Memory B cell (primary cell): Measurements from ENCODE around the gene SREK1IP1.

Experiments
- ATAC-seq: fragments of 150-1000 bp; cut with Tn5 transposase; 2 replicates; pipeline ENCODE4 v1.10.0; 2021; ENCODE audit warnings: low read depth, mild to moderate bottlenecking, moderate library complexity
- DNase-seq, 2 donors: peaks; one replicate each; pipeline ENCODE4 v3.0.0; 2022; ENCODE audit warnings: low spot score in 2 of 2
- H3K27ac Mint-ChIP-seq: one replicate; pipeline ENCODE4 v1.8.0; 2022; ENCODE audit warnings: mild to moderate bottlenecking, moderate library complexity, mixed read lengths
- H3K27me3 Mint-ChIP-seq: one replicate; pipeline ENCODE4 v1.8.0; 2022; ENCODE audit warnings: mixed read lengths
- H3K36me3 Mint-ChIP-seq: one replicate; pipeline ENCODE4 v1.8.0; 2022; ENCODE audit warnings: mild to moderate bottlenecking, mixed read lengths
- H3K4me1 Mint-ChIP-seq: one replicate; pipeline ENCODE4 v1.8.0; 2022; ENCODE audit warnings: mixed read lengths
- H3K4me3 Mint-ChIP-seq: one replicate; pipeline ENCODE4 v1.8.0; 2022; ENCODE audit warnings: mild to moderate bottlenecking, moderate library complexity, mixed read lengths
- H3K9me3 Mint-ChIP-seq: one replicate; pipeline ENCODE4 v1.8.0; 2022; ENCODE audit warnings: mixed read lengths

SREK1IP1 gene

DNA sequence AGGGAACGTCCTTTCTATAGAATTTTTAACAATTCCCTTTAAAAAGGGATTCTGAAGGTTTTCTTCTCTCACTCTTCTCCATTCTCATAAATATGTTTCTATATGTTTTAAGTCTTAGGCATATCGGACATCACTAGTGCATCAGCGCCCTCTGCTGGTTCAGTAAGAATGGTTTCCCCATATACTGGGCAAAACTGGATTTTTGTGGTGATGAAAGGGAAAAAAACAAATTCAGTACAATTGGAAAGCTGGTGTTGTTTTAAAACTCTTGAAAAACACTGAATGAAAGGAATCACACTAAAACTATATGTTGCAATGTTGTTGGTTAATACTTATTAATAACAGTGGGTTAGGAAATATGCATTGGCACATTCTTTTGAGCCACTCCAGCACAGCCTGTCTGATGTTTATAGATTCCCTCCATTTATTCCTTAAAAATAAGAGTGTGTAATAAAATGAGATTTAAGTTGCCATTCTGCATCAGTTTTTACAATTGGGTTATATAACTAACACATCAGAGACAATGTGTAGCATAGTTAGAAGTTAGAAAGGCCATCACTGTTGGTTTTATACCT, 16.0 kb upstream of the SREK1IP1 start:
- Mint-ChIP-seq H3K4me1 (peaks cover 5% of the 10 kb centered on the region), H3K36me3 (peaks cover 18% of the 10 kb centered on the region), H3K4me3 (no peak overlapping the region), H3K27ac (no peak overlapping the region), H3K27me3 (no peaks in the 10 kb centered on the region), H3K9me3 (no peaks in the 10 kb centered on the region)
- DNase-seq (peak; percentile 59 to 62), ATAC-seq (peak; percentile 82)

DNA sequence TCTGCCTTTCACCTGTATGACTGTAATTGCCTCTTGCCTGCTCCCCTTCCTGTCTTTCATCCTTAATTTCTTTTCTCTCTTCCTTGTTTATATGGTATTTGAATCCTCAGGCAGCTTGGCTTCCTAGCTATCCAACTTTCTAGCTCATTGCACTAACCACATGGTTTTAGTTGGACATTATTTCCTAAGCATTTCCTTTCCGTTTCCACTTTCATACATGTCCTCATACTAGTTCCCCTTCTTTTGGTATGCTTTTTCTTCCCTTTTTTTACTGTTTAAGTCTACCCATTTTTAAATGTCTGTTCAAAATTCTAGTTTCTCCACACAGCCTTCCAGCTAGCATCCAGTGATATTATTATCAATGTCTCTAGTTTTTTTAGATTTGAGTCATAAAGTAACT, 6.8 kb upstream of the SREK1IP1 start:
- DNase-seq (no peak), ATAC-seq (no peak)
- H3K4me1 Mint-ChIP-seq, result peaks cover 21% of the 10 kb centered on the region
- no peak overlapping the region for H3K27ac Mint-ChIP-seq
- peaks cover 19% of the 10 kb centered on the region for H3K36me3 Mint-ChIP-seq
- H3K27me3 Mint-ChIP-seq, result no peaks in the 10 kb centered on the region
- no peak overlapping the region for H3K4me3 Mint-ChIP-seq
- no peaks in the 10 kb centered on the region for H3K9me3 Mint-ChIP-seq

DNA sequence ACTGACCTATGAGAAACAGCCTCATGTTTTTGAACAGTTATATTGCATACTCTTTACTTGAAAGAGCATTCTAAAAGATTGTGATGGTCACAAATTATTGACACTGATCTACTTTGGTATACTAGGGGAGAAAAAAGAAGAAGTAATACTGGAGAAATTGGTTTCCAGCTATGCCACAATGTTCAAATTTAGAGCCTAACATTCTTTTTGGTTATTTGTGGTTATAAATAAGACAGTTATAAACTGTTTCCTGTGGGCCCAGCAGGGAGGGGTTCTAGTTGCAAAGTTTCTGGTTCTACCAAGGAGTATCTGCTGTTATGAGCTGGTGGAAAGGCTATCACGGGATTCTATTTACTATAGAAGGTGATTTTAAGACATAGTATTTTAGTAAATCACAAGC, 5.0 kb upstream of the SREK1IP1 start:
- DNase-seq, result no peak
- H3K4me1 Mint-ChIP-seq, result peaks cover 25% of the 10 kb centered on the region
- no peaks in the 10 kb centered on the region for H3K27me3 Mint-ChIP-seq
- peaks cover 12% of the 10 kb centered on the region for H3K36me3 Mint-ChIP-seq
- ATAC-seq, result no peak
- no peak overlapping the region for H3K4me3 Mint-ChIP-seq
- peak overlapping the region; percentile 45 for H3K27ac Mint-ChIP-seq
- H3K9me3 Mint-ChIP-seq, result no peaks in the 10 kb centered on the region

DNA sequence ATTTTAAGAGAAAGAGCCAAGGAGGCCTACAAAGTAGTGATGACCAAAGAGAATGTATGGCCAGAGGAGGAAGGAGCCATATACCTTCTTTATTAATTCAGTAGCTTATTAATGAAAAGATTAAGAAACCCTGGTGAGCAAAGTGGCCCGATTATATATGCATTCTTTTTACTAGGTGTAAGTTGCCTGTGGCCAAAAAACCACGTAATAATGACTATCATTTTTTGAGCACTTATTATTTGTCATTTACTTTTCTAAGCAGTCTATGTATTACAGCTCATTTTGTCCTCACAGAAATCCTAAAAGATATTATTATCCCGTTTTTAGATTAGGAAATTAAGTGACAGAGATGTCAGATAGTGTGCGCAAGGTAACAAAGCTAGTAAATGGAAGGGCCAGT, 3.2 kb upstream of the SREK1IP1 start:
- no peak overlapping the region for H3K27ac Mint-ChIP-seq
- peaks cover 29% of the 10 kb centered on the region for H3K4me1 Mint-ChIP-seq
- no peak overlapping the region for H3K4me3 Mint-ChIP-seq
- no peaks in the 10 kb centered on the region for H3K27me3 Mint-ChIP-seq
- DNase-seq, result no peak
- H3K9me3 Mint-ChIP-seq, result no peaks in the 10 kb centered on the region
- peaks cover 11% of the 10 kb centered on the region for H3K36me3 Mint-ChIP-seq
- no peak for ATAC-seq

DNA sequence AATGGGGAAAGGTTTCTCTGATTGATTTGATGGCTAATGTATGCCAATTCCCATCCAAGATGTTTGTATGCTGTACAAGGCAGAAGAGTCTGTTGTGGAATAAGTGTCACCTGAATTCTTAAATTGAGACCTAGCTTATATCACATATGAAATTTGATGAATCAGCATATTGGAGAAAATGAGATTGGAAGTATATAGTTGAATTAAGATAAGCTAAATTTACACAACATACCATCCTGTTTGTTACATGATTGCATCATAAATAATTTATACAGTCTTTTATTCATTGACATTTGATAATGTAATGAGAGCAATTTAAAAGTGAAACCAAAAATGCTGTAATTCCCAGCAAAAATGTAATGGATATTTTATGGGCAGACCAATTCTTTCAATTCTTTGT, 1.4 kb upstream of the SREK1IP1 start:
- Mint-ChIP-seq H3K27me3 (no peaks in the 10 kb centered on the region), H3K27ac (no peak overlapping the region), H3K4me1 (peaks cover 32% of the 10 kb centered on the region), H3K9me3 (no peaks in the 10 kb centered on the region), H3K4me3 (peak overlapping the region; percentile 97), H3K36me3 (peaks cover 2% of the 10 kb centered on the region)
- ATAC-seq (no peak), DNase-seq (no peak)

GRCh38 chr5:64767959-64768357, 533 bp downstream of the SREK1IP1 start:
- Mint-ChIP-seq H3K9me3 (no peaks in the 10 kb centered on the region), H3K4me3 (peak overlapping the region; percentile 97), H3K4me1 (peaks cover 24% of the 10 kb centered on the region), H3K36me3 (peaks cover 6% of the 10 kb centered on the region), H3K27ac (peak overlapping the region; percentile 95), H3K27me3 (no peaks in the 10 kb centered on the region)
- ATAC-seq, result peak; percentile 1
- no peak for DNase-seq

DNA sequence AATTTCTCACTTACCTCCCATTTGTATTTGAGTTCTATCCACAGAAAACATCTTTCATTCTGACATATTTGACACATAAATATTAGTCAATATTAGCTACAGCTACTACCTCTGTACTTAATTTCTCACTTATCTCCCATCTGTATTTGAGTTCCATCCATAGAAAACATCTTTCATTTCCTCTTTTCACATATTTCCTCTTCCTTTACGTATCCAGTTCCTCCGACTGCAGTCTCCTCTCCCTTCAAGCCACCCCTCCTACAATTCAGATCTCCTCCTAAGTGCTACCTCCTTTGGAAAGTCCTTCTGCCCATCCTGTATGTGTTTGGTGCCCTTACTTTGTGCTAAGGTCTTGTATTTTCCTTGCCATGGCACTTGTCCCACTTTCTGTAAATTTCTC, 1.6 kb downstream of the SREK1IP1 start:
- H3K4me3 Mint-ChIP-seq, result peak overlapping the region; percentile 44
- no peak for ATAC-seq
- H3K27ac Mint-ChIP-seq, result peak overlapping the region; percentile 48
- DNase-seq, result no peak
- no peaks in the 10 kb centered on the region for H3K27me3 Mint-ChIP-seq
- peaks cover 23% of the 10 kb centered on the region for H3K4me1 Mint-ChIP-seq
- H3K9me3 Mint-ChIP-seq, result no peaks in the 10 kb centered on the region
- peaks cover 6% of the 10 kb centered on the region for H3K36me3 Mint-ChIP-seq

DNA sequence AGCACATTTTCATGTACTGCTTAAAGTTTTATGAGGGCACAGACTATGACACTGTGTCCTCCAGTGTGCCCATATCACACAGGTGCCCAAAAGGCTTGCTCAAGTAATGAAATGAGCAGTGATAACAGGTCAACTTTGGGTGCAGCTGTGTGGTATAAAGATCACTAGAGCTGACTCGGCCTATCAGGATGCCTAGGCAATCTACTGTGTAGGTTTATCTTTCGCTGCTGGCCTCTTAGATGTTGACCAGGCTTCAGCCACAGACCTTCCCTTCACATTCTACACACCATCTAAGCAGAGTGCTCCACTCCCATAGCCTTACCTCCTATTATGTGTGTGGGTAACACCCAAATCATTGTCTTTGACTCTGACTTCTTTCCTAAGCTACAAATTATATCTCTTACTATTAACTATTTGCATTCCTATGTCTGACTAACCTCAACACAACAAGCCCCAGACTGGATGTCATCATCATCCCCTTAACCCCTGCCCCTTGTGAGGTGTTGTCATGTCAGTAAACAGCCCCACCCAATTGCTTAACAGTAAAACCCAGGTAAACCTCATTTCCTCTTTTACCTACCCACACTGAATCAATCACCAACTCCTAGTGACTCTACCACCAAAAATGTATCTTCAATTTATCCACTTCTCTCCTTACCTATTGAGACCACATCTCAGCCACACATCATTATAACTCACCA, 2.5 kb downstream of the SREK1IP1 start:
- Mint-ChIP-seq H3K36me3 (peaks cover 6% of the 10 kb centered on the region), H3K9me3 (no peaks in the 10 kb centered on the region), H3K27me3 (no peaks in the 10 kb centered on the region), H3K27ac (no peak overlapping the region), H3K4me3 (no peak overlapping the region), H3K4me1 (peaks cover 22% of the 10 kb centered on the region)
- ATAC-seq, result no peak
- no peak for DNase-seq

- Mint-ChIP-seq H3K27ac (no peak overlapping the region), H3K4me3 (no peak overlapping the region), H3K4me1 (peaks cover 23% of the 10 kb centered on the region), H3K27me3 (no peaks in the 10 kb centered on the region), H3K36me3 (peaks cover 12% of the 10 kb centered on the region), H3K9me3 (no peaks in the 10 kb centered on the region)
- ATAC-seq, result no peak
- DNase-seq, result no peak
These were observed 4.5 kb downstream of the SREK1IP1 start for GRCh38 chr5:64763948-64764503.

- no peaks in the 10 kb centered on the region for H3K27me3 Mint-ChIP-seq
- H3K36me3 Mint-ChIP-seq, result peaks cover 19% of the 10 kb centered on the region
- H3K4me3 Mint-ChIP-seq, result no peak overlapping the region
- peaks cover 13% of the 10 kb centered on the region for H3K4me1 Mint-ChIP-seq
- no peak for ATAC-seq
- no peak overlapping the region for H3K27ac Mint-ChIP-seq
- no peaks in the 10 kb centered on the region for H3K9me3 Mint-ChIP-seq
- no peak for DNase-seq
These were observed 8.4 kb downstream of the SREK1IP1 start for GRCh38 chr5:64759960-64760660.

DNA sequence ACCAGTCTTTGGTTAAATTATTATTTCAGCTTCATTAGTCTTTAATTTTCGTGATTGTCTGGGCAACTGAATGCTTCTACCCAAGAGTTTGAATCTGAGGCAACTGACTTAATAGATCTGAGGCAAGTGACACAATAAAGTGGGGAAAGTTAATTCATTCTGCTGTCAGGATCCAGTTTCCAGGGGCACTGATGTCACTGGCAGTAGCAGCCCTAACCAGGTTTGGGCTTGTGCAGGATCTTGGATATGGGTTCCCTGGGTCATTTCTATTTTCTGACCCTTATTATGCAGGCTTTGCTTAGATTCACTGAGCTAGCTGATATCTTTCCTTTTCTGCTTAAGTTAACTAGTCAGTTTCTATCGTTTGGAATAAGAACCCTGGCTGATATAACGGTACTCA, 9.6 kb downstream of the SREK1IP1 start:
- DNase-seq (no peak), ATAC-seq (no peak)
- Mint-ChIP-seq H3K36me3 (peaks cover 16% of the 10 kb centered on the region), H3K9me3 (no peaks in the 10 kb centered on the region), H3K27ac (no peak overlapping the region), H3K4me3 (no peak overlapping the region), H3K4me1 (peaks cover 14% of the 10 kb centered on the region), H3K27me3 (no peaks in the 10 kb centered on the region)

GRCh38 chr5:64754066-64754465, 14.4 kb downstream of the SREK1IP1 start:
- Mint-ChIP-seq H3K4me3 (no peak overlapping the region), H3K9me3 (no peaks in the 10 kb centered on the region), H3K27me3 (no peaks in the 10 kb centered on the region), H3K27ac (no peak overlapping the region), H3K36me3 (peaks cover 15% of the 10 kb centered on the region), H3K4me1 (peaks cover 14% of the 10 kb centered on the region)
- DNase-seq, result no peak
- ATAC-seq, result no peak

DNA sequence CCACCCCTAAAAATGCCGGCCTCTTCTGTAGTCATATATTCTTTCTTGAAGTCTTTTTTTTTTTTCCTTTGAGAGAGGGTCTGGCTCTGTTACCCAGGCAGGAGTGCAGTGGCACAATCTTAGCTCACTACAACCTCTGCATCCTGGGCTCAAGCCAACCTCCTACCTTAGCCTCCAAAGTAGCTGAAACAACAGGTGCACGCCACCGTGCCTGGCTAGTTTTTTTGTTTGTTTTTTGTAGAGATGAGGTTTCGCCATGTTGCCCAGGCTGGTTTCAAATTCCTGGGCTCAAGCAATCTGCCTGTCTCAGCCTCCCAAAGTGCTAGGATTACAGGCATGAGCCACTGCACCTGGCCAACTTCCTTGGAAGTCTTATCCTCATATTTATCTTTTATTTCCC, 19.1 kb downstream of the SREK1IP1 start:
- H3K36me3 Mint-ChIP-seq, result peaks cover 15% of the 10 kb centered on the region
- DNase-seq (no peak), ATAC-seq (no peak)
- no peak overlapping the region for H3K27ac Mint-ChIP-seq
- H3K4me3 Mint-ChIP-seq, result no peak overlapping the region
- no peaks in the 10 kb centered on the region for H3K9me3 Mint-ChIP-seq
- no peaks in the 10 kb centered on the region for H3K27me3 Mint-ChIP-seq
- H3K4me1 Mint-ChIP-seq, result peaks cover 7% of the 10 kb centered on the region

DNA sequence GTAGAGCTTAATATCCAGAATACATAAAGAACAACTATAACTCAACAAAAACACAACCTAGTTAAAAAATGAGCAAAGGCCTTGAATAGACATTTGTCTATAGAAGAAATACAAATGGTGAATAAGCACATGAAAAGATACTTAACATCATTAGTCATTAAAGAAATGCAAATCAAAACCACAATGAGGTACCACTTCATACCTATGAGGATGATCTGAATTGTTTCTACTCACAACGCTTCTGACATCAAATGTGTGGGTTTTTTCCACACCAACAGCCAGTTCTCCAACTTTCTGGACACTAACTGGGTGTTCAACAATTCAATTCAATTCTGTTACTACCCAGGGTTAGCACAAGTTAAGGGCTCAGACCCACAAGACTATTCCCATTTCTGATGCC, 22.0 kb downstream of the SREK1IP1 start:
- Mint-ChIP-seq H3K9me3 (no peaks in the 10 kb centered on the region), H3K36me3 (peaks cover 17% of the 10 kb centered on the region), H3K4me3 (no peak overlapping the region), H3K4me1 (peaks cover 7% of the 10 kb centered on the region), H3K27me3 (no peaks in the 10 kb centered on the region), H3K27ac (no peak overlapping the region)
- no peak for ATAC-seq
- DNase-seq, result no peak
